ENCODE results near the gene STOX2.

Gene STOX2

GRCh38 chr4:183986971-183987946, 82.2 kb downstream of the STOX2 start:
- no peak for DNase-seq (ENCODE audit: low spot score)

- no peak for DNase-seq (ENCODE audit: low spot score)
These were observed 82.9 kb downstream of the STOX2 start for GRCh38 chr4:183987987-183988392.

GRCh38 chr4:183988874-183989273, 83.8 kb downstream of the STOX2 start:
- no peak for DNase-seq (ENCODE audit: low spot score)

- no peak for DNase-seq (ENCODE audit: low spot score)
These were observed 84.4 kb downstream of the STOX2 start for GRCh38 chr4:183989461-183989860.

GRCh38 chr4:183989931-183990330, 84.8 kb downstream of the STOX2 start:
- DNase-seq (ENCODE audit: low spot score): no peak

- DNase-seq (ENCODE audit: low spot score): no peak
These were observed 88.6 kb downstream of the STOX2 start for GRCh38 chr4:183993676-183994075.

- DNase-seq (ENCODE audit: low spot score): no peak
These were observed 90.5 kb downstream of the STOX2 start for GRCh38 chr4:183995570-183995969.

- DNase-seq (ENCODE audit: low spot score): no peak
These were observed 91.8 kb downstream of the STOX2 start for GRCh38 chr4:183996868-183997267.

- DNase-seq (ENCODE audit: low spot score): no peak
These were observed 94.3 kb downstream of the STOX2 start for GRCh38 chr4:183999435-183999834.

GRCh38 chr4:184000457-184001396, 95.6 kb downstream of the STOX2 start:
- no peak for DNase-seq (ENCODE audit: low spot score)

- DNase-seq (ENCODE audit: low spot score): no peak
These were observed 98.3 kb downstream of the STOX2 start for GRCh38 chr4:184003433-184003832.

- no peak for DNase-seq (ENCODE audit: low spot score)
These were observed 102.8 kb downstream of the STOX2 start for GRCh38 chr4:184007891-184008290.

- DNase-seq (ENCODE audit: low spot score): no peak
These were observed 105.6 kb downstream of the STOX2 start for GRCh38 chr4:184010696-184011095.

GRCh38 chr4:184011826-184012380, 106.8 kb downstream of the STOX2 start:
- DNase-seq (ENCODE audit: low spot score): no peak

- DNase-seq (ENCODE audit: low spot score): no peak
These were observed 107.8 kb downstream of the STOX2 start for GRCh38 chr4:184012937-184013336.

GRCh38 chr4:184014301-184014700, 109.2 kb downstream of the STOX2 start:
- no peak for DNase-seq (ENCODE audit: low spot score)

- no peak for DNase-seq (ENCODE audit: low spot score)
These were observed 111.9 kb downstream of the STOX2 start for GRCh38 chr4:184016759-184017668.

GRCh38 chr4:184019076-184019475, 114.0 kb downstream of the STOX2 start:
- DNase-seq (ENCODE audit: low spot score): no peak

GRCh38 chr4:184019667-184020623, 114.8 kb downstream of the STOX2 start:
- DNase-seq (ENCODE audit: low spot score): no peak

- DNase-seq (ENCODE audit: low spot score): peak; percentile 9
These were observed 116.3 kb downstream of the STOX2 start for GRCh38 chr4:184021389-184021788.

All from hematopoietic multipotent progenitor cell treated with erythropoietin and hydrocortisone succinate and interleukin-3 and kit ligand, for 17 days (in vitro differentiated cells).